ENCODE measurements around the gene WIPI1.

Gene WIPI1

GRCh38 chr17:68375566-68375965, 81.7 kb downstream of the WIPI1 start:
- no peak overlapping the region for H3K4me3 ChIP-seq (ENCODE audit: low read depth, low read length)
- no peak for DNase-seq (ENCODE audit: low read depth)
